ENCODE measurements around the gene AKAP13. TPM values are rescaled to one million over a fixed set of nuclear protein-coding genes. Genes with fewer than 3 reads are reported as not detected.
A peak's percentile ranks its signal among the peaks of the same experiment; 100 is the strongest.

Gene AKAP13
- total RNA-seq, 1 donor from 2014 or later, result 73.8 TPM

DNA sequence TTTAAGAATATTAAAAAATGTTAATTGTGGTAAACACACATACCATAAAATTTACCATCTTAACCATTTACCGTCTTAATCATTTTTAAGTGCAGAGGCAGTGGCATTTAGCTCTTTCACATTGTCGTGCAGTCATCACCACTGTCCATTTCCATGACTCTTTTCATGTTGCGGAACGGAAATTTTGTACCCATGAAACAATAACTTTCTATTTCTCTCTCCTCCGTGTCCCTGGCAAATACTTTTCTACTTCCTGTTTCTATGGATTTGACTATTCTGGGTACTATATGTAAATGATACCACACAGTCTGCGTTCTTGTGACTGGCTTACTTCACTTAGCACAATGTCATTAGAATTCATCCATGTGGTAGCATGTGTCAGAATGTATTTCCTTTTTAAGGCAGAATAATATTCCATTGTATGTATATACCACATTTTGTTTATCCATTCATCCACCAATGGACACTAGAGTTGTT, 27.9 kb downstream of the AKAP13 start:
- Mint-ChIP-seq H3K27ac (no peak overlapping the region), H3K36me3 (peaks cover 35% of the 10 kb centered on the region), H3K4me3 (no peak overlapping the region), H3K4me1 (peaks cover 24% of the 10 kb centered on the region), H3K27me3 (ENCODE audit: insufficient read depth, low read depth) (peaks cover 2% of the 10 kb centered on the region), H3K9me3 (peaks cover 35% of the 10 kb centered on the region)
- Histone ChIP-seq H3F3A (ENCODE audit: low read depth) (peaks cover 18% of the 10 kb centered on the region), H4K20me1 (ENCODE audit: low read depth) (peaks cover 63% of the 10 kb centered on the region), H3K79me2 (ENCODE audit: low read depth) (peaks cover 100% of the 10 kb centered on the region), H3K9ac (no peak overlapping the region), H3K4me3 (no peak overlapping the region), H2AFZ (replicated peaks) (no peak overlapping the region), H3K36me3 (no peaks in the 10 kb centered on the region), H3K4me1 (peaks cover 43% of the 10 kb centered on the region), H3K9me3 (ENCODE audit: low read depth) (no peaks in the 10 kb centered on the region), H3K27ac (no peak overlapping the region), H3K27me3 (no peaks in the 10 kb centered on the region), H3K4me2 (no peak overlapping the region)
- TF ChIP-seq EZH2phosphoT487 (IDR thresholded peaks at IDR 0.05), result no peak
- DNase-seq (ENCODE audit: low spot score), result no peak

DNA sequence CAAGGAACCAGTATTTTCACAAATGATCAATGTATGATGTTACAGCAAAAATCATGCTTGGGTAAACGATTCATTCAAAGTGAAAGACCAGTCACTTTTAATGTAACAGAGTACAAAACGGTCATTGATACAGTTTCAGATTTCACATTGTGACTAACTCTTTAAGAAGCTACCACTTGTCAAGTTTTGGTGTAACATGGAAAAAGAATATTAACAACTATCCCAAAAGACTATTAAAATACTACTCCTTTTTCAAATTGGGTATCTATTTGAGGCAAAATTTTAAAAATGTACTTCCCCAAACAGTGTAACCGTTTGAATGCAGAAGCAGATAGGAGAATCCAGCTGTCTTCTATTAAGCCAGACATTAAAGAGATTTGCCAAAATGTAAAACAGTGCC, 31.7 kb downstream of the AKAP13 start:
- peaks cover 20% of the 10 kb centered on the region for H3K4me1 Mint-ChIP-seq
- no peak overlapping the region for H3K9ac ChIP-seq

DNA sequence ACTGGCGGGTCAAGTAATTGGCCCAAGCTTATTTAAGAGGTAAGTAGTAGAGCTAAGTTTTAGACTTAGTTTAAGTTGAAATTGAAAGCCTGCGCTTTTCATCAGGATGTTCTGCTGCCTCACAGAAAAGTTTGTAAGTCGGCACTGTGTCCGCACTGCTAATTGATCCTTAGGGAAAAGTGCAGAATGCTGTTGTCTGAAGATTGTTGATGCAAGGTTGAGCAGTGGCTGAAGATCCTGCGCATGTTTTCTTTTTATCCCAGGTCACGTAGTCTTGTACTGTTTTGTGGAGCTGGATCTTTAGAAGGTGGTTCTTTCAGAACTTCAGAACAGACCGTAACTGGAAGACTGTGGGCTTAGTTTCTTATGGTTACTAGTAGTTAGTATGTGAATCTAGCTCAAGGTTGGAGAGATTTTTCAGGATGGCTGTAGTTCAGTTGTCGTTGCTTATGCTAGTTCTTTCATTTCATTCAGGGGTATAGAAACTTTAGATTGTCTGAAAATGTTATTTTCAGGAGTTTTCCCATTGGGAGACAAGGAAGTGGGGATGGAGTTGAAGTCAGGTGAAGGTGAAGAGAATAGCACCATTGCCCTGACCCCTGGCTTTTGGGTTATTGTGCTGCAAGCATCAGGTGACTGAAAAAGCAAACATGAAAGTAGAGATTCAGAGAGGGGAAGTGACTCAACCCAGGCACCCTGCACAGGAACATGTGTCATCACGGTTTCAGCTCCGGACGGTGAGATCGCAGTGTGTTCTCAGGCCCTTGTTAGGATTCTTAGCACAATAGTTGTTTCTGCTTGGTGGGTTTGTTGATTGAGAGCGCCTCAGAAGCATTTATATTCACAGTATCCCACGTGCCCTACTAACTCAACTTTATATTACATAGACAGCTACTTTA, 32.8 kb downstream of the AKAP13 start:
- Histone ChIP-seq H3K4me1 (peaks cover 22% of the 10 kb centered on the region), H3K36me3 (no peaks in the 10 kb centered on the region), H3K4me2 (no peak overlapping the region), H3K9me3 (ENCODE audit: low read depth) (no peaks in the 10 kb centered on the region), H4K20me1 (ENCODE audit: low read depth) (peaks cover 51% of the 10 kb centered on the region), H3K27ac (no peak overlapping the region), H3K4me3 (no peak overlapping the region), H3K79me2 (ENCODE audit: low read depth) (peaks cover 100% of the 10 kb centered on the region), H3K9ac (no peak overlapping the region), H3F3A (ENCODE audit: low read depth) (peaks cover 4% of the 10 kb centered on the region), H2AFZ (replicated peaks) (no peak overlapping the region), H3K27me3 (no peaks in the 10 kb centered on the region)
- peak overlapping the region; percentile 51 for H3K27ac Mint-ChIP-seq
- peak overlapping the region; percentile 14 for H3K4me3 Mint-ChIP-seq
- no peaks in the 10 kb centered on the region for H3K27me3 Mint-ChIP-seq (ENCODE audit: insufficient read depth, low read depth)
- TF ChIP-seq, protein P1, sequence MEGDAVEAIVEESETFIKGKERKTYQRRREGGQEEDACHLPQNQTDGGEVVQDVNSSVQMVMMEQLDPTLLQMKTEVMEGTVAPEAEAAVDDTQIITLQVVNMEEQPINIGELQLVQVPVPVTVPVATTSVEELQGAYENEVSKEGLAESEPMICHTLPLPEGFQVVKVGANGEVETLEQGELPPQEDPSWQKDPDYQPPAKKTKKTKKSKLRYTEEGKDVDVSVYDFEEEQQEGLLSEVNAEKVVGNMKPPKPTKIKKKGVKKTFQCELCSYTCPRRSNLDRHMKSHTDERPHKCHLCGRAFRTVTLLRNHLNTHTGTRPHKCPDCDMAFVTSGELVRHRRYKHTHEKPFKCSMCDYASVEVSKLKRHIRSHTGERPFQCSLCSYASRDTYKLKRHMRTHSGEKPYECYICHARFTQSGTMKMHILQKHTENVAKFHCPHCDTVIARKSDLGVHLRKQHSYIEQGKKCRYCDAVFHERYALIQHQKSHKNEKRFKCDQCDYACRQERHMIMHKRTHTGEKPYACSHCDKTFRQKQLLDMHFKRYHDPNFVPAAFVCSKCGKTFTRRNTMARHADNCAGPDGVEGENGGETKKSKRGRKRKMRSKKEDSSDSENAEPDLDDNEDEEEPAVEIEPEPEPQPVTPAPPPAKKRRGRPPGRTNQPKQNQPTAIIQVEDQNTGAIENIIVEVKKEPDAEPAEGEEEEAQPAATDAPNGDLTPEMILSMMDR (IDR thresholded peaks at IDR 0.05), result no peak
- TF ChIP-seq EZH2phosphoT487 (IDR thresholded peaks at IDR 0.05) (no peak), EZH2 (IDR thresholded peaks at IDR 0.05) (no peak)
- H3K9me3 Mint-ChIP-seq, result peaks cover 40% of the 10 kb centered on the region
- peaks cover 20% of the 10 kb centered on the region for H3K4me1 Mint-ChIP-seq
- H3K36me3 Mint-ChIP-seq, result peaks cover 34% of the 10 kb centered on the region
- no peak for DNase-seq (ENCODE audit: low spot score)

More for the DNA sequence above, 31.7 kb downstream of the AKAP13 start:
- Mint-ChIP-seq H3K27me3 (ENCODE audit: insufficient read depth, low read depth) (no peaks in the 10 kb centered on the region), H3K9me3 (peaks cover 41% of the 10 kb centered on the region), H3K27ac (no peak overlapping the region), H3K36me3 (peaks cover 37% of the 10 kb centered on the region), H3K4me3 (no peak overlapping the region)
- Histone ChIP-seq H3F3A (ENCODE audit: low read depth) (peaks cover 4% of the 10 kb centered on the region), H2AFZ (replicated peaks) (no peak overlapping the region), H3K27ac (no peak overlapping the region), H3K4me1 (peaks cover 25% of the 10 kb centered on the region), H3K36me3 (no peaks in the 10 kb centered on the region), H3K4me3 (no peak overlapping the region), H3K27me3 (no peaks in the 10 kb centered on the region), H3K79me2 (ENCODE audit: low read depth) (peaks cover 100% of the 10 kb centered on the region), H3K4me2 (no peak overlapping the region), H4K20me1 (ENCODE audit: low read depth) (peaks cover 51% of the 10 kb centered on the region), H3K9me3 (ENCODE audit: low read depth) (no peaks in the 10 kb centered on the region)
- TF ChIP-seq, protein P1 (IDR thresholded peaks at IDR 0.05), result no peak
- TF ChIP-seq EZH2 (IDR thresholded peaks at IDR 0.05) (no peak), EZH2phosphoT487 (IDR thresholded peaks at IDR 0.05) (no peak)
- no peak for DNase-seq (ENCODE audit: low spot score)

DNA sequence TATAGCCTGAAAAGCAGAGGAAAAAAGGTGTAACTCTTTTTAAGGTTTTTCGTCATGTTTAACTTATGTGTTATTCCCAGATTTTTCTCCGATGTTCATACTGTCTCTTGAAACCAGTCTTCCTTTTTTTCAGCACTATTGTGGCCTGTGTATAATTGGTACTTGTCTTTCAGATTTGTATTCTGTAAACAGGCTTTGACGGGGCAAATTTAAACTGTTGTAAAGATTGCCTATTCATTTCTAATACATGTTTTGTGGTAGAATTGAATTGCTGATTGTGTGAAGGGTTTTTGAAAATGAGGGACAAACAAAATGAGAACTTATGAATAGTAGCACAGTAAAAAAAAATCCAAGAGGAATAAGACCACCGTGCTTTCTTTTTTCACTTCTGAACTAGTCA, 33.6 kb downstream of the AKAP13 start:
- peaks cover 4% of the 10 kb centered on the region for H3F3A ChIP-seq (ENCODE audit: low read depth)
- no peaks in the 10 kb centered on the region for H3K27me3 ChIP-seq
- H3K36me3 Mint-ChIP-seq, result peaks cover 26% of the 10 kb centered on the region
- no peaks in the 10 kb centered on the region for H3K36me3 ChIP-seq
- H3K9ac ChIP-seq, result no peak overlapping the region
- H3K9me3 Mint-ChIP-seq, result peaks cover 33% of the 10 kb centered on the region
- DNase-seq (ENCODE audit: low spot score), result no peak
- H3K27ac ChIP-seq, result no peak overlapping the region
- H3K4me1 ChIP-seq, result peaks cover 22% of the 10 kb centered on the region
- no peak overlapping the region for H3K4me3 ChIP-seq
- TF ChIP-seq EZH2 (IDR thresholded peaks at IDR 0.05), result no peak
- TF ChIP-seq EZH2phosphoT487 (IDR thresholded peaks at IDR 0.05), result no peak
- no peaks in the 10 kb centered on the region for H3K9me3 ChIP-seq (ENCODE audit: low read depth)
- no peak overlapping the region for H2AFZ ChIP-seq (replicated peaks)
- H3K4me2 ChIP-seq, result no peak overlapping the region
- no peak overlapping the region for H3K27ac Mint-ChIP-seq
- no peaks in the 10 kb centered on the region for H3K27me3 Mint-ChIP-seq (ENCODE audit: insufficient read depth, low read depth)
- no peak overlapping the region for H3K4me3 Mint-ChIP-seq
- peaks cover 51% of the 10 kb centered on the region for H4K20me1 ChIP-seq (ENCODE audit: low read depth)
- H3K79me2 ChIP-seq (ENCODE audit: low read depth), result peaks cover 100% of the 10 kb centered on the region
- peaks cover 20% of the 10 kb centered on the region for H3K4me1 Mint-ChIP-seq

All from neural progenitor cell (in vitro differentiated cells).